ENCODE results near the gene MPV17L2.
"Not testable (repeated sequence)": the region's sequence is repeated elsewhere in the genome, so short reads cannot be mapped to it uniquely, and the experiment has no call there.

Gene MPV17L2

GRCh38 chr19:18192673-18193387 is at the start of gene MPV17L2:
Gene MPV17L2 (plus strand): TSS chr19:18193218. CDS start chr19:18193282, 64 bp downstream.
- DNase-seq: peak; percentile 100

GRCh38 chr19:18143902-18144301 is 49.1 kb upstream of the MPV17L2 start:
- DNase-seq: no peak

DNA sequence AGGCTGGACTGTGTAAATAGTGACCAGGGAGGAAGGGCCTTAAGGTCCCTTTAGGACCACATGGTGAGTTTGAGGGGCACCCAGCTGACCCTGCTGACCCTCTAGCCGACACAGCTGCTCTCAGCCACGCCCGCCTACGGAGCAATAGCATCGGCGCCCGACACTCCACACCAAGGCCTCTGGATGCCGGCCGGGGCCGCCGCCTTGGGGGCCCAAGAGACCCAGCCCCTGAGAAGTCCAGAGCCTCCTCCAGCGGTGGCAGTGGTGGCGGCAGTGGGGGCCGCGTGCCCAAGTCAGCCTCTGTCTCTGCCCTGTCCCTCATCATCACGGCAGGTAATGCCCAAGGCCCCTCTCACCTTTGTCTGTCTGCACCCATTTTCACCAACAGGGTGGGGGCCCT is 48.7 kb upstream of the MPV17L2 start:
- DNase-seq: no peak

- no peak for DNase-seq
Measured at GRCh38 chr19:18144906-18145305, 48.1 kb upstream of the MPV17L2 start.

DNA sequence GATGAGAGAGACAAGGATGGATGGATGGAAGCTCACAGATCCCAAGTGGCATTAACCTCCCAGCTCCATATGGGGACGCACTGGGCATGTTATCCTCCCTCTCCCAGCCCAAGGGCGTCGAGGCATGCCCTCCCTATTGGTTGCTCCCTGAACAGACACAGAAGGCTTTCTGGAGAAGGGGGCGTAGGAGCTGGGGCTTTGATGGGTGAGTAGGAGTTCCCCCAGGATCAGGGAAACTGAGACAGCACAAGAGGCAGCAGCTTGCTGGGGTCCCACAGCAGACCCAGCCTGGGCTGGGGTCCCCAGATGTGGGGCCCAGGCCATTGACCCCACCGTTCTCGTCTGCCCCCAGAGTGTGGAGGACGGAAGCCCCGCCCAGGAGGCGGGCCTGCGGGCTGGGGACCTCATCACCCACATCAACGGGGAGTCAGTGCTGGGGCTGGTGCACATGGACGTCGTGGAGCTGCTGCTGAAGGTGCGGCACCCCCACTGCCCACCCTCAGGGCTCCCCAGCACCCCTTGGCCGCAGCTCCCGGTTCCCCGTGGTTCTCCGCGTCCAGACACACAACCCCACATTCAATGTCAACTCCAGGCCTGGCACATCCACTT is 47.5 kb upstream of the MPV17L2 start:
- DNase-seq: no peak

DNA sequence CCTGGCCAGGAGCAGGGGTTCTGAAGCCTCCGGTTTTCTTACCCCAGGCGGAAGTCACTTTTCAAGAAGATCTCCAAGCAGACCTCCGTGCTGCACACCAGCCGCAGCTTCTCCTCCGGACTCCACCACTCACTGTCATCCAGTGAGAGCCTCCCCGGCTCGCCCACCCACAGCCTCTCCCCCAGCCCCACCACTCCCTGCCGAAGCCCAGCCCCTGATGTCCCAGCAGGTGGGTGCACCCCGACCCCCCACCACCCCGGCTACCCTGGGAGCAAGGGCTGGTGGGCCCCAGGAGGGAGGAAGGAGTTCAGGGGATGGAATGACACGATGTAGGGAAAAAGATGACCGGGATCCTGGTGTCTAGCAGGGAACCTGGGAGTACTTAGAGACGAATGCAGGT is 45.6 kb upstream of the MPV17L2 start:
- DNase-seq: no peak

- no peak for DNase-seq
Measured at GRCh38 chr19:18149596-18149975, 43.4 kb upstream of the MPV17L2 start.

- DNase-seq: no peak
Measured at GRCh38 chr19:18150776-18151624, 42.0 kb upstream of the MPV17L2 start.

DNA sequence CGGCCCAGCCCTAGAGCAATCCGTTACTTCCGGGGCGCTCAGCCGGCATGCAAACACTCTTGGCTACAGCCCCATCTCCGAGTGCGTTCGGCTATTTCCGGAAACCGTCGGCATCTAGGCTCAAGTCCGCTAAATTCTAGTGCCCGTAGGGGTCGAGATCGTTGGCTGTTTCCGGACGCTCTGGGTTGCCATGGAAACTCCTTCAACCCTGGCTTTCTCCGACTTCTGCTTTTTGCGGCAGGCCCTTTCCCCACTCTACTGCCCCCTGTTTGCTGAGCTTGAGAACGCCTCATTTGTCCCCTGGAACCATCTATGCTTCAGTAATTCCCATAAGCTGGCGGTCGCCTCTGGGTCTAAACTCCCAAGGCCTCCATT is 40.6 kb upstream of the MPV17L2 start:
- peak; percentile 100 for DNase-seq

DNA sequence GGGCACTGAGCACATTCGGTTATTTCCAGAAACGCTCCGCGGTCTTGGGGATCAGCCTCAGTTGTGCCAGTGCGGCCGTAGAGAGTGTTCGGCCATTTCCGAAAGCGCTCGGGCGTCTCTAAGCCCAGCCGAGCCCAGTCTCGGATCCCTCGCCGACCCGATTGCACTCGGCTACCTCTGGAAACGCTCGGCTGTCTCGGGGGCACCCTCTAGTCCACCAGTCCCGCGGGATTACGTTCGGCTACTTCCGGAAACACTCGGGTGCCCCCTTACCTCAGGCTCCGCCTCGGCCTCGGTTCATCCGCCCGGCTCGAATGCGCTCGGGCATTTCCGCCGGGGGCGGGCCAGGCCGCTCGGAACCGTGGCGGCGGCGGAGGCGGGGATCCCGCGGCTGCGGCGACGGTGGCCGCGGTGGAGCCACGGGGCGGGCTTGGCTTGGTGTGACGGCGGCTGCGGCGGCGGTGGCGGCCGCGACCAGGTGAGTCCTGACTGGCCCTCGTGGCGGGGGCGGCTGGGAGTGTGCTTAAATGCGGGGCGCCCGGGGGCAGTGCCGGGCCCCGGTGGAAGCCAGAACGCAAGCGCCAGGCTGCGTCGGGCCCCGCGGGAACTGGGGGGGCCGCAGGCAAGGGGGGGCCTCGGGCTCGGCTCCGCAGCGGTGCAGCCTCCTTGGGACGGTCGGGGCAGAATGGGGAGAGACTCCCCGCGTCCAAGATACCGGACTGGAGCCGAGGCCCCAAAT is 40.0 kb upstream of the MPV17L2 start, which contains the start of gene PIK3R2:
Gene PIK3R2 (plus strand): TSS at position 347 of the 739 bp plus-strand sequence. CDS start 2,717 bp downstream, outside the sequence.
- DNase-seq: peak; percentile 100

DNA sequence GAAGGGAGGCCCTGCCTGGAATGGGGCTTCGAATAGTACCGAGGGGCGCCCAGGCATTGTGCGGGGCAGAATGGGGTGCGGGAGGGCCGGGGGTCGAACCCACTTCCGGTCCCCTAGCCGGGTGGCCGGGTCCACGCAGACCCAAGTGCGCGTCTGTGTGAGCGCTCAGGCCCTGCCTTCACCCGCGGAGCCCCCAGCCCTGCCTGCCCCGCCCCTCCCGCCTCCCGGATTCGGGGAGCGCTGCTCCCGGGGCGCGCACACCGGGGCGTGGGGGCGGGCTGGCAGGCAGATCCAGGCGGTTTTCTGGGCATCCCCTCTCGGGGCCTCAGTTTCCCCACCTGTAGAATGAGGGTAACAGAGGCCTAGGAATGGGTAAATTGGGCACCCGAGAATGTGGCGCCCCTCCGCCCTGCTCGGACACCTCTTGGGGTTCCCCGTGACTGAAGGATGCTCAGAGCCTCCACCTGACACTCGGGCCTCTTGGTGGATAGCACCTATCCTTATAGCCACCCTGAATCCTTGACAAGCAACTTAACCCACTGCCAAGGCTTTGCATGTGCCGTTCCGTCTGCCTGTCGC is 39.4 kb upstream of the MPV17L2 start:
- peak; percentile 37 for DNase-seq

- no peak for DNase-seq
Measured at GRCh38 chr19:18155095-18156087, 37.6 kb upstream of the MPV17L2 start.

DNA sequence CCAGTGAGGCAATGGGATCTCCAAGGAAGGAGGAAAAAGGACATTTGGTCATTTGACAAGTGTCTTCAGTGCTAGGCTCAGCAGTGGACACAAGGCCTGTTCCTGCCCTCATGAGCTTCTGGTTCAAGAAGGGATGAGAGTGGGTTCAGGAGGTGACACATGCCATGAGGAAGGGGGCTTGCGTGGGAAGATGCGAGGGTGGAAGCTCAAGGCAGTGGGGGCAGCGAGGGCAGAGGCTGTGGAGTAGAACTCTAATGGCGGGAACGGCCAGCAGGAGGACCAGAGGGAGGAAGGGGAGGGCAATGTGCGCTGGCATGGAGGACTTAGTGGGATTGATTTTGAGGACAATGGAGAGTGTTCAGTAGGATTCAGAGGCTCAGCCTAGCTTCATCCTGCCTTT is 36.8 kb upstream of the MPV17L2 start:
- DNase-seq: no peak

- DNase-seq: peak; percentile 95
Measured at GRCh38 chr19:18156841-18157464, 36.1 kb upstream of the MPV17L2 start.

DNA sequence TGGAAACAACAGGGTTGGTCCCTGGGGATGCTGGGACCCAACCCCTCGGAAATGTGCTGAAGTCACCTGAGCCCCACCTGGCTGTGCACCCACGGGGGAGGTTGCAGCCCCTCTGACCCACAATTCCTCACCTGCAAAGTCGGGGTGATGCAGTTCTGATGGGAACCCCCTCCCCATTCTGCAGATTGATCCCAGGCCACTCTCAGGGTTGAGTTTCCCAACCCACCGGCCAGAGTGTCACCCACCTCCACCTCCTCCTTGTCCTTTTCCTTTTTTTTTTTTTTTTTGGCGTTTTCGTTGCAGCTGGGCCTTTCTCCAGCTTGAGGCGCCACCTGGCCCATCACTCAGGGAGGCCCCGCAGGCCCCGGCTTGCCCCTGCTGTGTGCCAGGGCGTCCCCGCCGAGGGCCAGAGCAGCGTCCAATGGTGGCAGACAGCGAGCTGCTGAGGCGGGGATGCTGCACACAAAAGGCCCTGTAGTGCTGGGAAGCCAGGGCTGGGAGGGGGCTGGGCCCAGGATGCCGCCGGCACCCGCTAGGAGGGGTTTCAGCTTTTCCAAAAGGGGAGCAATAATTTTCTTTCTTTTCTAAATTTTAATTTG is 35.5 kb upstream of the MPV17L2 start:
- DNase-seq: no peak

- DNase-seq: no peak
Measured at GRCh38 chr19:18158467-18158866, 34.6 kb upstream of the MPV17L2 start.

DNA sequence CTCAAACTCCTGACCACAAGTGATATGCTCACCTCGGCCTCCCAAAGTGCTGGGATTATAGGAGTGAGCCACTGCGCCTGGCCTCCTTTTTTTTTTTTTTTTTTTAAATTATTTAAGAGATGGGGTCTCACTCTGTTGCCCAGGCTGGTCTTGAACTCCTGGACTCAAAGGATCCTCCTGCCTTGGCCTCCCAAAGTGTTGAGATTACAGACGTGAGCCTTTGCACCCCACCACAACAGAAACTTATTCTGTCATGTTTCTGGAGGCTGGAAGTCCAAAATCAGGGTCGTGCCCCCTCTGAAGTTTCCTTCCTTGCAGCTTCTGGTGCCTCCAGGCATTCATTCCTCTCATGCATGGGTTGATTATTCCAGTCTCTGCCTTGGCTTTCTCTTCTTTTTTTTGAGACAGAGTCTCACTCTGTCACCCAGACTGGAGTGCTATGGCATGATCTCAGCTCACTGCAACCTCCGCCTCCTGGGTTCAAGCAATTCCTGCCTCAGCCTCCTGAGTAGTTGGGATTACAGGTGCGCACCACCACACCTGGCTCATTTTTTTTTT is 33.9 kb upstream of the MPV17L2 start:
- not testable (repeated sequence) for DNase-seq

DNA sequence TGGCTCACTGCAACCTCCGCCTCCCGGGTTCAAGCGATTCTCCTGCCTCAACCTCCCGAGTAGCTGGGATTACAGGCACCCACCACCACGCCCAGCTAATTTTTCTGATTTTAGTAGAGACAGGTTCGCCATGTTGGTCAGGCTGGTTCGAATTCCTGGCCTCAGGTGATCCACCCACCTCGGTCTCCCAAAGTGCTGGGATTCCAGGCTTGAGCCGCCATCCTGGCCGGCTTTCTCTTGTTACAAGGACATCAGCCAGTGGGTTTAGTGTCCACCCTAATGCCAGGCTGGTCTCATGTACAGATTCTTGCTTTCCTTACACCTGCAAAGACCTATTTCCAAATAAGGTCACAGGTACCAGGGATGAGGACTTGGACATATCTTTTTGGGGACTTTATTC is 33.2 kb upstream of the MPV17L2 start:
- DNase-seq: no peak

DNA sequence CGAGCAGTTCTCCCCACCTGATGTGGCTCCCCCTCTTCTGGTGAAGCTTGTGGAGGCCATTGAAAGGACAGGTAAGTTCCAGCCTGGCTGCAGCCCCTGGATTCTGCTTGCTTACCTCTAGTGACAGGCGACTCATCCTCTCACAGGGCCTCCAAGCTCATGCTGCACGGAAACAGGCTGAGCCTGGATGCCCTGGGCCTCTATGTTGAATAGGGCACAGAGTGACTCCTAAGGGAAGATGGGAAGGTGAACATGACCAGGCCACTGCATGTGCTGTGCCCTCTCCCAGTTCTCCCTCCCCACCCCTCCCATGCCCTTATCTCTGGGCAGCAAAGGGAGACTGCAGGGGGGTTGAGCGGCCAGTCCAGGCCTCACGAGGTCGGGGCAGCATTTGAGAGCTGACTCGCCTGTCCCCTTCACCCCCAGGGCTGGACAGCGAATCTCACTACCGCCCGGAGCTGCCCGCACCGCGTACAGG is 32.5 kb upstream of the MPV17L2 start:
- DNase-seq: peak; percentile 74

Data from OCI-M1 (cell line).